ENCODE results near the gene TBC1D5. TPM values are rescaled to one million over a fixed set of nuclear protein-coding genes. Genes with fewer than 3 reads are reported as not detected.

The TBC1D5 gene
- total and polyA plus RNA-seq, 12 donors = 6.7 to 35.6 (median 30.5) TPM

DNA sequence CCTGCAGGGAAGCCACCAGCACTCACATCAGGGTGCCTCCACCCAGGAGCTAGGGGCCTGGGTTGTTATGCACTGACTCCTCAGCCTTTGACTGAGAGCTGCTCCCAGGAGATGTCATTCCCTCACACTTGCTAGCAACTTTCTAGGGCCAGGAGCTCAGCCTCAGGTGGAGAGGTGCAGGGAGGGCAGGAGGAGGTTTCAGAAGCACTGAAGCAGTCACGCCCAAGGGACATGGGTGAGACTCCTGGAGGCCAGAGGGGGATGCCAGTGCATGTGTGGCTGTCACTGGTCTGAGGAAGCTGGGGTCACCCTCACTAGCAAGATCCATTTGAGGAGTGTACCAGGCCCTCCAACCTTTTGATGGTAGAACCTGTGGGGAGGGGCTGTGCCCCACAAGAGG, 586.5 kb downstream of the TBC1D5 start:
- Histone ChIP-seq H3K27ac (peak overlapping the region in 4 of 10 donors; percentile 15 to 52 (median 30)), H3K36me3 (peaks cover 0 to 79% (median 27%) of the 10 kb centered on the region in 9 donors), H3K9me3 (peaks cover 0 to 34% (median 3%) of the 10 kb centered on the region in 11 donors), H3K4me3 (no peak overlapping the region), H3K4me1 (peaks cover 0 to 40% (median 14%) of the 10 kb centered on the region in 9 donors), H3K27me3 (no peaks in the 10 kb centered on the region)
- ATAC-seq (no peak), DNase-seq (no peak)
- WGBS, 2 donors = 98 to 100% methylated on average over 1 of the region's 1 CpG
- TF ChIP-seq, protein P1, sequence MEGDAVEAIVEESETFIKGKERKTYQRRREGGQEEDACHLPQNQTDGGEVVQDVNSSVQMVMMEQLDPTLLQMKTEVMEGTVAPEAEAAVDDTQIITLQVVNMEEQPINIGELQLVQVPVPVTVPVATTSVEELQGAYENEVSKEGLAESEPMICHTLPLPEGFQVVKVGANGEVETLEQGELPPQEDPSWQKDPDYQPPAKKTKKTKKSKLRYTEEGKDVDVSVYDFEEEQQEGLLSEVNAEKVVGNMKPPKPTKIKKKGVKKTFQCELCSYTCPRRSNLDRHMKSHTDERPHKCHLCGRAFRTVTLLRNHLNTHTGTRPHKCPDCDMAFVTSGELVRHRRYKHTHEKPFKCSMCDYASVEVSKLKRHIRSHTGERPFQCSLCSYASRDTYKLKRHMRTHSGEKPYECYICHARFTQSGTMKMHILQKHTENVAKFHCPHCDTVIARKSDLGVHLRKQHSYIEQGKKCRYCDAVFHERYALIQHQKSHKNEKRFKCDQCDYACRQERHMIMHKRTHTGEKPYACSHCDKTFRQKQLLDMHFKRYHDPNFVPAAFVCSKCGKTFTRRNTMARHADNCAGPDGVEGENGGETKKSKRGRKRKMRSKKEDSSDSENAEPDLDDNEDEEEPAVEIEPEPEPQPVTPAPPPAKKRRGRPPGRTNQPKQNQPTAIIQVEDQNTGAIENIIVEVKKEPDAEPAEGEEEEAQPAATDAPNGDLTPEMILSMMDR (IDR thresholded peaks at IDR 0.05) = no peak
- intact Hi-C loops (cut with DNase I) = loop anchor here in 2 of 10 donors (1.0 to 10.0 kb wide), 2 partner anchors 30 to 111 kb away; no protein-coding TSS in a partner anchor

DNA sequence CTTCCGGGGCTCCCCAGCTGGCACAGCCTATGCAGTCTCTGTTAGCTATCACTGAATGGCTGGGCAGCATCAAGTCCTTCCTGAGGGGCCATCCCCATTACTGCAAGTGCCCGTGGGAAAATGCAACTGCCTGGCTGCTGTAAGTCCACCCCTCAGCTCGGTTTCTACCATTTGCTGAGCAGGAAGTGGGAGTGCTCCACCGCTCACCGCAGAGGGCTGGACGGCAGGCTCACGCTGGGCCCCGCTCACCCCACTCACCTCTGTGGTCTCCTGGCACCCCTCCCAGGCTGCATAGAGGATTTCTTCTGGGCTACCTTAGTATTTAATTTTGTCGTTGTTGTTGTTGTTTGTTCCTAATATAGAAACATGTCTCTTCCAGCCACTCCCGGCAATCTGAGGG, 587.5 kb downstream of the TBC1D5 start:
- TF ChIP-seq, protein P1 (IDR thresholded peaks at IDR 0.05) = no peak
- H3K9me3 ChIP-seq = peaks cover 0 to 39% (median 3%) of the 10 kb centered on the region in 11 donors
- no peak overlapping the region for H3K4me3 ChIP-seq
- H3K27me3 ChIP-seq = no peaks in the 10 kb centered on the region
- H3K27ac ChIP-seq = peak overlapping the region in 3 of 10 donors; percentile 3 to 52 (median 28)
- peaks cover 0 to 70% (median 27%) of the 10 kb centered on the region in 9 donors for H3K36me3 ChIP-seq
- no peak for DNase-seq
- no peak for ATAC-seq
- 87 to 91% methylated on average over 10 of the region's 10 CpGs for WGBS, 2 donors
- intact Hi-C loops (cut with DNase I) = loop anchor here in 2 of 10 donors (1.0 to 10.0 kb wide), 2 partner anchors 31 to 110 kb away; no protein-coding TSS in a partner anchor
- H3K4me1 ChIP-seq = peaks cover 0 to 30% (median 12%) of the 10 kb centered on the region in 9 donors

DNA sequence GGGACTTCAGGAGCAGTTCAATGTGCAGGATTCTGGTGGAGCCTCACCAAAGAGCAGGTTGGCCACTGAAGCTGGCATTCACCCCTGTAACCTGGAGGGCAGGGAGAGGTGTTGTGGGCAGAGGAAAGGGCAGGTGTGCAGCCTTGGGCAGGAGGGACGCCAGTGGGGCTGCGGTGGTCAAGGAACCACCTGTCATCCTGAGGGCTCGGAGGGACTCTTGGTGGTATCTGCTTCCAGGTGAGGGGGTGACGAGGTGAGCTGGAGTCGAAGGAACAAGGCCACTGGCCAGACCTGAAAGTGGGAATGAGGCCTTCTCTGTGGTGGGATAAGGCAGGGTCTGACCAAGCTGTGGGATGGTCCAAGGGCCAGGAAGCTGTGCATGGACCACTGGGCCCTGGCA, 588.2 kb downstream of the TBC1D5 start:
- TF ChIP-seq, protein P1 (IDR thresholded peaks at IDR 0.05) = no peak
- Histone ChIP-seq H3K36me3 (peaks cover 0 to 63% (median 27%) of the 10 kb centered on the region in 9 donors), H3K4me3 (no peak overlapping the region), H3K27ac (no peak overlapping the region), H3K9me3 (peaks cover 0 to 39% (median 3%) of the 10 kb centered on the region in 11 donors), H3K4me1 (peaks cover 0 to 23% (median 11%) of the 10 kb centered on the region in 9 donors), H3K27me3 (no peaks in the 10 kb centered on the region)
- DNase-seq (no peak), ATAC-seq (no peak)
- intact Hi-C loops (cut with DNase I) = loop anchor here in 1 of 10 donors (10.0 kb wide), 1 partner anchor 109 kb away; no protein-coding TSS in a partner anchor
- WGBS, 2 donors = 99% methylated on average over 5 of the region's 5 CpGs

DNA sequence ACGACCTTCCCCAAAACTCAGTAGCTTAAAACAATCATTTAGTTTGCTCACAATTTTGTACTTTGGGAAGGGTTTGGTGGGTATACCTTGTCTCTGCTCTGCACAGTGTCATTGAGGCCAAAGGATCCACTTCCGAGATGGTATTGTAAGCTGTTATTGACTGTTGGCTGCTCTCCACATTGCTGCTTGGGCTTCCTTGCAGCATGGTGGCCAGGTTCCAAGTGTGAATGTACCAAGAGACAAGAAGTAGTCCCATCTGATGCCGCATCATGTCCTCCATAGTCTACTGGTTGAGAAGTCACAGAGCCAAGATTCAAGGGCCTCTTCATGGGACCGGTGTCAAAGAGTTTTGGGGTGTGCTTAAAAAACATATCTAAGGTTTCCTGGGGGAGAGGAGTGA, 589.2 kb downstream of the TBC1D5 start:
- TF ChIP-seq, protein P1 (IDR thresholded peaks at IDR 0.05) = no peak
- Histone ChIP-seq H3K27ac (no peak overlapping the region), H3K4me3 (no peak overlapping the region), H3K4me1 (peaks cover 0 to 14% (median 6%) of the 10 kb centered on the region in 9 donors), H3K27me3 (no peaks in the 10 kb centered on the region), H3K36me3 (peaks cover 0 to 54% (median 27%) of the 10 kb centered on the region in 9 donors), H3K9me3 (peaks cover 0 to 39% (median 3%) of the 10 kb centered on the region in 11 donors)
- no peak for ATAC-seq
- WGBS, 2 donors = 94 to 96% methylated on average over 4 of the region's 4 CpGs
- DNase-seq = no peak
- intact Hi-C loops (cut with DNase I) = loop anchor here in 1 of 10 donors (10.0 kb wide), 1 partner anchor 108 kb away; no protein-coding TSS in a partner anchor
